HG03060 (cell line): Measurements from ENCODE around the gene FKBP5.
"Not testable (repeated sequence)": the region's sequence is repeated elsewhere in the genome, so short reads cannot be mapped to it uniquely, and the experiment has no call there.

Experiments
- ATAC-seq: cut with Tn5 transposase; IDR thresholded peaks from one replicate; pipeline ENCODE4 v1.9.1; 2021; ENCODE audit warnings: low read depth, moderate number of reproducible peaks; ENCODE audit not compliant: unreplicated experiment

Gene FKBP5

GRCh38 chr6:35691027-35691824 is 2.5 kb upstream of the FKBP5 start:
- no peak for ATAC-seq

GRCh38 chr6:35690484-35690883 is 1.8 kb upstream of the FKBP5 start:
- ATAC-seq: no peak

- not testable (repeated sequence) for ATAC-seq
Observed at GRCh38 chr6:35690006-35690405, 1.3 kb upstream of the FKBP5 start.

- ATAC-seq: peak; percentile 11
Observed at GRCh38 chr6:35687658-35688604, 784 bp downstream of the FKBP5 start.

DNA sequence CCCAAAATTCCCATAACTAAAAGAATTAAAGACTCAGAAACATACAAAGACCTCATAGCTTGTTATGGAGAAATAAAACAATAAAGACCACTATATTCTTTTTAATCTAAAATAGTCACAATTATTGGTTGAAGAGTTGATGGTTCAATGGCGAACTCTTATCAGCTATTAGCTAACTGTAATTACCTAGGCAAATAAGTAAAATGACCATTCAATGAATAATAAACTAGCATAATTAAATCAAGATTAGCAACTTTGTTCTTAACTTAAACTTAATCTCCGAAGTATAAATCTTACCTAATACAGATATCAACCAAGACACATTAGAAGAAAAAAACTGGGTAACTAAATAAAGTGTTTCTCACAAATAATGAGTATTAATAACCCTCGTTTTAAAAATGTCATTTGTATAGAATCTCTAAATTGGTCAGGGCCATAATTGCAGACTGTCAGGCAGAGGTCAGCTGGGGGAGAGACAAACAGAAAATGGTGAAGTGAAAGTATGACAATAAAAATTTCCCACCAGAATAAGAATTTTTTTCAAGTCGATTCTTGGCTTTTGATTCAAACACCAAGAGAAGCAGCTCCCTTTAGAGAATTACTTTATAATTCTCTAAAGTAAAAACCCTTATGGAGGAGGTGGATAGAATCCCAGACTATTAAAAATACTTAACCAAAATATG is 1.7 kb downstream of the FKBP5 start:
- no peak for ATAC-seq

DNA sequence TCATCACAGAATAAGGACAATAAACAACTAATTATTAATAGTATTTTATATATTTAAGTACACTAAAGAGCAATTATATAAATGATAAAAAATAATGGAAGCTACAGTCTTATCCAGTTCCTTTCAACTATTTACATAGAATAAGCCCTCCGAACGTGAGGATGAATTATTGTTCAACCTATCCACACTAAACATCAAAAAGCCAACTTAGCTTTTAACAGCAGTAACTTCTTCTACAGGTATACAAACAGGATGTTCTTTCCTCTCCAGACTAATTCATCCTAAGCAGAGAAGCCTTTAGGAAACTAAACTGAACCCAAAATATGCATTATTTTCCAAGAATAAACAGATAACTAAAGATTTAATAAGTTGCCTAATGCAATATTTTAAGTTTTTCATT is 2.3 kb downstream of the FKBP5 start:
- no peak for ATAC-seq

DNA sequence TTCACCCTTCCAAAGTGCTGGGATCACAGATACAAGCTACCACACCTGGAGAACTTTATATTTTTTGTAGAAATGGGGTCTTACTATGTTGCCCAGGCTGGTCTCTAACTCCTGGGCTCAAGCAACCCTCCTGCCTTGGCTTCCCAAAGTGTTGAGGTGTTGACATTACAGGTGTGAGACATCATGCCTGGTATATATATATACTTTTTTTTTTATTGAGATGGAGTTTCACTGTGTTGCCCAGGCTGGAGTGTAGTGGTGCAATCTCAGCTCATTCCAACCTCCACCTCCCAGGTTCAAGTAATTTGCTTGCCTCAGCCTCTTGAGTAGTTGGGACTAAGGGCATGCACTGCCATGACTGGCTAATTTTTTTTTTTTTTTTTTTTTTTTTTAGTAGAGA is 5.4 kb downstream of the FKBP5 start:
- no peak for ATAC-seq

- ATAC-seq: no peak
Observed at GRCh38 chr6:35681298-35681697, 7.4 kb downstream of the FKBP5 start.

- no peak for ATAC-seq
Observed at GRCh38 chr6:35679399-35679798, 9.3 kb downstream of the FKBP5 start.

DNA sequence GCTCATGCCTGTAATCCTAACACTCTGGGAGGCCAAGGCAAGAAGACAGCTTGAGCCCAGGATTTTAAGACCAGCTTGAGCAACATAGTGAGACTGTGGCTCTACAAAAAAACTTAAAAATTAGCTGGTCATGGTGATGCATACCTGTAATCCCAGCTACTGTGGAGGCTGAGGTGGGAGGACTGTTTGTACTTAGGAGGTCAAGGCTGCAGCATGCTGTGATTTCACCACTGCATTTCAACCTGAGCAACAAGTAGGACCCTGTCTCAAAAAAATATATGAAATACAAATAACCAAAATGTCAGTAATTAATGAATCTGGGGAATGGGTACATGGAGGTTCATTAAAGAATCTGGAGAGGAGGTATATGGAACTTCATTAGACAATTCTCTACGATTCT is 9.9 kb downstream of the FKBP5 start:
- ATAC-seq: no peak

GRCh38 chr6:35678021-35678654 is 10.6 kb downstream of the FKBP5 start:
- ATAC-seq: no peak

DNA sequence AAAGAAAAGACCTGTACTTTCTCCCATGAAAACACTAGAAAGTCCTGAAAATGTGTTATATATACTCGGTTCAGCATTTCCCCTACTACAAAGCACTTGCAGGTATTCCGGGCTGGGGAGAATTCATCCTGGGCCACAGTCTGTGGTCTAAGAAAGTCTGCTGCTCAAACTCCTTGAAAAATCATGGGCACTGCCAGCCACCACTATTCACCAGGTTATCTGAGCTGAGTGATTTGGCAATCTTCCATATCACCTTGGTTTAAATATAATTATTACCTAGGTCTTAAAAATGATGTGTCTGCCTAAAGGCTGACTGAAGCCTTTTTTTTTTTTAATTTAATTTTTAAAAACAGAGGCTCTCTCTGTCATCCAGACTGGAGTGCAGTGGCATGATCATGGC is 11.3 kb downstream of the FKBP5 start:
- ATAC-seq: no peak

DNA sequence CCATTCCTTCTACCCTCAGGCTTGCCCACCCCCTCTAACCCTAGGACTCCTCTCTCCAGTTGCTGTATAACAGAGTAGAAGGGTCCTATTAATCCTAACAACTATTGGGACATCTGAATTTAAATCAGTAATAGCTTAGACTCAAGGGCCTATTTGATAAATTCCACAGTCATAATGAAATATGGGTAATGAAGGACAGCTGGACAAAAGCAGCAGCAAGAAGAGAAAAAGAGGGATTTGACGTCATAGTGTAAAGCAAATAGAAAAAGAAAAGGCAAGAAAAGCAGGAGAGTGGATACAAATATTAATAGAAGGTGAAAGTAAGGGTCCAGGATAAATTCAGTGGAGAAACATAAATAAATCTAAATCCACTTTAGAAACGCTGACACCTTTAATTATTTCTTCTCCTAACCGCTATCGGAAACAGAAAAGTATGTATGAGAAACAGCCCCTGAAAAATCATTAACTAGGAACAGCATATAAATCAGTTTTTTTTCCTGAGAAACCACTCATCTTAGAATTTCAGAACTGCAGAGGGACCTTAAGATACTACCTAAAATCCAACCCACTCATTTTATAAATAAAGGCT is 12.8 kb downstream of the FKBP5 start:
- ATAC-seq: no peak

- no peak for ATAC-seq
Observed at GRCh38 chr6:35674594-35674993, 14.1 kb downstream of the FKBP5 start.

DNA sequence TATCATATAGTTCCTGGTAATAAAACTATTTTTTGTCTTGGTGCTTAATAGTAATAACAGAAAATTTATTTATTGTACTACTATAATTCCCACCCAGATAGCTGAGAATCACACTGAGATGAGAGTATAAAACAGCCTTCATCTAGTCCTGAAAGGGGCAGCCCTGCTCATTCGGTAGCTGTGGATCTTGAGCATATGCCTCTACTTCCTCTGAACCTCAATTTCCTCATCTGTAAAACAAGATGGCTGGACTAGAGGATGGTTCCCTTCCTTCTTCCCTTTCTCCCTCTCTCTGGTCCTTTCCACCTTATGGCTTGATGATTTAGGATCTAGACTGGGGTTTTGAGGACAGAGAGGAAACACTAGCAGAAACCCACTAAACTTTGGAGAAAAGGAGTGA is 15.0 kb downstream of the FKBP5 start:
- ATAC-seq: no peak

GRCh38 chr6:35673284-35673666 is 15.4 kb downstream of the FKBP5 start:
- ATAC-seq: not testable (repeated sequence)

- ATAC-seq: not testable (repeated sequence)
Observed at GRCh38 chr6:35670453-35670852, 18.3 kb downstream of the FKBP5 start.

- ATAC-seq: no peak
Observed at GRCh38 chr6:35669451-35670045, 19.2 kb downstream of the FKBP5 start.

GRCh38 chr6:35668744-35669450 is 19.8 kb downstream of the FKBP5 start:
- ATAC-seq: no peak
